PC-3 (cell line): ENCODE measurements around the gene PLIN1.

Experiments used
- EZH2 ChIP-seq: fragments of 300-600 bp; sonication (generic); IDR thresholded peaks from one replicate; pipeline ENCODE4 v1.6.1; 2017; ENCODE audit warnings: antibody characterized with exemption, mild to moderate bottlenecking, low read length; ENCODE audit not compliant: unreplicated experiment
- TF ChIP-seq, protein P1 (sequence below): fragments of 300-600 bp; sonication (generic); conservative IDR thresholded peaks from 2 replicates; pipeline ENCODE4 v1.5.1; 2017; ENCODE audit warnings: antibody characterized with exemption, low read depth, mild to moderate bottlenecking, low read length

DNA sequence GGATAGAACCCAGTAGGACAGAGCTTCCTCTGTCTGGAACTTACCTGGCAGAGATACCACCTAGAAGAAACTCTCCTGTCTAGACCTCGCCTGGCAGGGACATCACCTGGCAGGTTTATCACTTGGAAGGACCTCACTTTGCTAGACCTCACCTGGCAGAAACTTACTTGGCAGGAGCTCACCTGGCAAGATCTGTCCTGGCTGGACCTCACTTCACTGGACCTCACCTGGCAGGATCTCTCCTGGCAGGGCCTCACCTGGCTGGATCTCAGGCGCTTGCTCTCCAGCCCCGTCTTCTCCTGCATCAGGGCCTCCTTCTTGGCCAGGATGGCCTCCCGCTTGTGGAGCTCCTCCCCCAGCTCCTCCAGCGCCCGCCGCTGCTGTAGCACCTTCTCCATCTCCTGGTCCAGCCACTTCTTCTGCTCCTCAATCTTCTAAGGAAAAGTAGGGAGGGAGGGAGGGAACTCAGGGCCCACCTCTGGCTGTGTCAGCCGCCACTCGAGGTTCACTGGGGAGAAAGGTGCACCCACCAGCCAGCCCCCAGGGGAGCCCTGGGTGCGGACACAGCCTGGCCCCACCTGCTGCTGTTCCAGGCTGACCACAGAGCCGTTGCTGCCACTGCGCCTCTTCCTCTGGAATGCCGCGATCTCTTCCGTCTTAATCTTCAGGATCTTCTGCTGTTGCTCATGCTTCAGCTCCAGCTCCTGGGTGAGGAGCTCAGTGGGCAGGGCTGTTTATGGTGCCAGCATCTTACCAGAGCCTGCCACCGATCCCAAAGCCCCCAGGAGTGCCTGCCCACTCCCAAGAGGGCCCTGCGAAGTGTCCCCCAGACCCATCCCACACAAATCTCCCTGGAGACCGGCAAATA is 46.4 kb downstream of the PLIN1 start:
- TF ChIP-seq, protein P1, sequence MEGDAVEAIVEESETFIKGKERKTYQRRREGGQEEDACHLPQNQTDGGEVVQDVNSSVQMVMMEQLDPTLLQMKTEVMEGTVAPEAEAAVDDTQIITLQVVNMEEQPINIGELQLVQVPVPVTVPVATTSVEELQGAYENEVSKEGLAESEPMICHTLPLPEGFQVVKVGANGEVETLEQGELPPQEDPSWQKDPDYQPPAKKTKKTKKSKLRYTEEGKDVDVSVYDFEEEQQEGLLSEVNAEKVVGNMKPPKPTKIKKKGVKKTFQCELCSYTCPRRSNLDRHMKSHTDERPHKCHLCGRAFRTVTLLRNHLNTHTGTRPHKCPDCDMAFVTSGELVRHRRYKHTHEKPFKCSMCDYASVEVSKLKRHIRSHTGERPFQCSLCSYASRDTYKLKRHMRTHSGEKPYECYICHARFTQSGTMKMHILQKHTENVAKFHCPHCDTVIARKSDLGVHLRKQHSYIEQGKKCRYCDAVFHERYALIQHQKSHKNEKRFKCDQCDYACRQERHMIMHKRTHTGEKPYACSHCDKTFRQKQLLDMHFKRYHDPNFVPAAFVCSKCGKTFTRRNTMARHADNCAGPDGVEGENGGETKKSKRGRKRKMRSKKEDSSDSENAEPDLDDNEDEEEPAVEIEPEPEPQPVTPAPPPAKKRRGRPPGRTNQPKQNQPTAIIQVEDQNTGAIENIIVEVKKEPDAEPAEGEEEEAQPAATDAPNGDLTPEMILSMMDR = no peak
- no peak for TF ChIP-seq EZH2
